ENCODE results near the gene LGR6. TPM values are rescaled to one million over a fixed set of nuclear protein-coding genes. Genes with fewer than 3 reads are reported as not detected.

The LGR6 gene
- total RNA-seq, 1 experiment from 2014 or later: 1.0 TPM

GRCh38 chr1:202217516-202217915 lies 23.9 kb downstream of the LGR6 start:
- Histone ChIP-seq H3T11ph (ENCODE audit: low read length) (no peak overlapping the region), H2BK12ac (ENCODE audit: insufficient read length, low read depth, low read length) (no peak overlapping the region), H3K79me1 (ENCODE audit: insufficient read depth, low read depth, low read length, poor library complexity, severe bottlenecking) (no peaks in the 10 kb centered on the region), H3K4me1 (ENCODE audit: insufficient read depth, low read length) (no peaks in the 10 kb centered on the region; the same call in 1 of the 2 replicates), H4K91ac (ENCODE audit: insufficient read length, low read depth, low read length) (no peak overlapping the region), H3K56ac (ENCODE audit: insufficient read length, low read depth, low read length) (no peak overlapping the region), H4K8ac (replicated peaks; ENCODE audit: insufficient read length, low read depth, low read length) (no peak overlapping the region), H2BK5ac (ENCODE audit: insufficient read length, low read length) (no peak overlapping the region), H3K23ac (ENCODE audit: insufficient read length, low read depth, low read length) (no peak overlapping the region), H2AFZ (ENCODE audit: low read length) (no peak overlapping the region), H3K27me3 (ENCODE audit: insufficient read depth, low read length) (no peaks in the 10 kb centered on the region; the same call in 1 of the 2 replicates), H2BK20ac (ENCODE audit: low read depth, low read length, poor library complexity, severe bottlenecking) (no peak overlapping the region), H2AK5ac (ENCODE audit: insufficient read length, low read length) (no peak overlapping the region), H3K18ac (ENCODE audit: insufficient read length, low read depth, low read length) (no peak overlapping the region), H2BK15ac (ENCODE audit: low read depth, low read length) (no peak overlapping the region), H4K20me1 (ENCODE audit: control insufficient read depth, insufficient read depth, insufficient read length) (no peaks in the 10 kb centered on the region), H3K9me3 (ENCODE audit: control insufficient read depth, low read depth, low read length) (no peaks in the 10 kb centered on the region), H3K23me2 (ENCODE audit: insufficient read length, low read depth, low read length, poor library complexity, severe bottlenecking) (peaks cover 5% of the 10 kb centered on the region), H2BK120ac (ENCODE audit: low read depth, low read length, poor library complexity, severe bottlenecking) (no peak overlapping the region), H3K4ac (ENCODE audit: low read depth, low read length) (no peak overlapping the region), H3K27ac (ENCODE audit: insufficient read length, low read depth, low read length) (no peak overlapping the region), H4K5ac (ENCODE audit: insufficient read length, low read depth, low read length) (no peak overlapping the region), H3K14ac (ENCODE audit: insufficient read depth, low read length) (no peak overlapping the region), H3K9ac (ENCODE audit: extremely low read depth, insufficient read length, low read length) (no peak overlapping the region), H3K4me2 (ENCODE audit: insufficient read depth, insufficient read length, low read length) (no peak overlapping the region), H3K79me2 (ENCODE audit: insufficient read depth, low read length) (no peaks in the 10 kb centered on the region)
- no CpG with 5 or more reads among the region's 3 CpGs for WGBS (ENCODE audit: extremely low coverage, insufficient read length, low lambda C conversion rate)
- TF ChIP-seq, protein P1, sequence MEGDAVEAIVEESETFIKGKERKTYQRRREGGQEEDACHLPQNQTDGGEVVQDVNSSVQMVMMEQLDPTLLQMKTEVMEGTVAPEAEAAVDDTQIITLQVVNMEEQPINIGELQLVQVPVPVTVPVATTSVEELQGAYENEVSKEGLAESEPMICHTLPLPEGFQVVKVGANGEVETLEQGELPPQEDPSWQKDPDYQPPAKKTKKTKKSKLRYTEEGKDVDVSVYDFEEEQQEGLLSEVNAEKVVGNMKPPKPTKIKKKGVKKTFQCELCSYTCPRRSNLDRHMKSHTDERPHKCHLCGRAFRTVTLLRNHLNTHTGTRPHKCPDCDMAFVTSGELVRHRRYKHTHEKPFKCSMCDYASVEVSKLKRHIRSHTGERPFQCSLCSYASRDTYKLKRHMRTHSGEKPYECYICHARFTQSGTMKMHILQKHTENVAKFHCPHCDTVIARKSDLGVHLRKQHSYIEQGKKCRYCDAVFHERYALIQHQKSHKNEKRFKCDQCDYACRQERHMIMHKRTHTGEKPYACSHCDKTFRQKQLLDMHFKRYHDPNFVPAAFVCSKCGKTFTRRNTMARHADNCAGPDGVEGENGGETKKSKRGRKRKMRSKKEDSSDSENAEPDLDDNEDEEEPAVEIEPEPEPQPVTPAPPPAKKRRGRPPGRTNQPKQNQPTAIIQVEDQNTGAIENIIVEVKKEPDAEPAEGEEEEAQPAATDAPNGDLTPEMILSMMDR (conservative IDR thresholded peaks at IDR 0.05): no peak
- Mint-ChIP-seq H3K36me3 (ENCODE audit: insufficient read depth in 1 of 3, low read depth in 3 of 3) (no peaks in the 10 kb centered on the region), H3K4me1 (peaks cover 36 to 42% of the 10 kb centered on the region in 2 experiments), H3K27me3 (ENCODE audit: low read depth) (peaks cover 40% of the 10 kb centered on the region), H3K9me3 (no peaks in the 10 kb centered on the region), H3K4me3 (no peak overlapping the region), H3K27ac (0 out of 7 replicates have a peak overlapping the region, but pooled peaks of 1 of the 3 experiments have one; percentile 71)
- no peak for DNase-seq

Measured in H9 (cell line).